Type B pancreatic cell (in vitro differentiated cells): ENCODE measurements around the gene CFAP74. TPM values are rescaled to one million over a fixed set of nuclear protein-coding genes. Genes with fewer than 3 reads are reported as not detected.

Experiments used
- DNase-seq: peaks from one replicate; pipeline ENCODE4 v3.0.0; 2021; ENCODE audit warnings: mixed read lengths; ENCODE audit not compliant: unreplicated experiment; ENCODE audit errors: extremely low spot score
- H3K27ac Mint-ChIP-seq: 2 replicates; pipeline ENCODE4 v1.8.0; 2021; ENCODE audit warnings: mild to moderate bottlenecking, mixed read lengths
- H3K27me3 Mint-ChIP-seq: 2 replicates; pipeline ENCODE4 v1.8.0; 2021; ENCODE audit warnings: mixed read lengths
- H3K36me3 Mint-ChIP-seq: 2 replicates; pipeline ENCODE4 v1.8.0; 2021; ENCODE audit warnings: mixed read lengths
- H3K4me1 Mint-ChIP-seq: one replicate; pipeline ENCODE4 v1.8.0; 2021; ENCODE audit warnings: mixed read lengths; ENCODE audit not compliant: unreplicated experiment
- H3K4me3 Mint-ChIP-seq: 2 replicates; pipeline ENCODE4 v1.8.0; 2021; ENCODE audit warnings: mild to moderate bottlenecking, mixed read lengths
- H3K9me3 Mint-ChIP-seq: 2 replicates; pipeline ENCODE4 v1.8.0; 2021; ENCODE audit warnings: mixed read lengths
- total RNA-seq: library from RNA; stranded (reverse); gene quantifications from 2 replicates; pipeline ENCODE4 v1.2.1, GENCODE V29; 2021; ENCODE audit warnings: low replicate concordance
- TF ChIP-seq, protein P1 (sequence below): fragments of 200-600 bp; sonication (generic); conservative IDR thresholded peaks from 2 replicates; pipeline ENCODE4 v1.5.0; 2021; ENCODE audit warnings: antibody characterized with exemption, mild to moderate bottlenecking

The CFAP74 gene
- total RNA-seq, 1 donor from 2014 or later, result 1.5 TPM

DNA sequence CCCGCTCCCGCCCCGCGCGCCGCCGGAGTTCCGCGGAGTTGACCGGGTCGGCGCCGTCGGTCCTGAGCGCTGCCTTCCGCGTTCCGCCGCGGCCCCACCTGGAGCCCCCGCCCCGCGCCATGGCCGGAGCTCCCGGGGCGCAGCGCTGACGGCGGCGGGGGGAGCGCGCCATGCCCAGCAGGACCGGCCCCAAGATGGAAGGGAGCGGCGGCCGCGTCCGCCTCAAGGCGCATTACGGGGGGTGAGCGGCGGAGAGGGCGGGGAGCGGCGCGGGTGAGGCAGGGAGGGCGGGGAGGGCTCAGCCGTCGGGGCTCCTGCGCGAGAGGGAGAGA lies 46.8 kb upstream of the CFAP74 start:
- H3K4me3 Mint-ChIP-seq, result no peak overlapping the region
- H3K36me3 Mint-ChIP-seq, result no peaks in the 10 kb centered on the region
- H3K4me1 Mint-ChIP-seq, result peaks cover 14% of the 10 kb centered on the region
- DNase-seq, result no peak
- no peak overlapping the region for H3K27ac Mint-ChIP-seq
- H3K9me3 Mint-ChIP-seq, result no peaks in the 10 kb centered on the region
- TF ChIP-seq, protein P1, sequence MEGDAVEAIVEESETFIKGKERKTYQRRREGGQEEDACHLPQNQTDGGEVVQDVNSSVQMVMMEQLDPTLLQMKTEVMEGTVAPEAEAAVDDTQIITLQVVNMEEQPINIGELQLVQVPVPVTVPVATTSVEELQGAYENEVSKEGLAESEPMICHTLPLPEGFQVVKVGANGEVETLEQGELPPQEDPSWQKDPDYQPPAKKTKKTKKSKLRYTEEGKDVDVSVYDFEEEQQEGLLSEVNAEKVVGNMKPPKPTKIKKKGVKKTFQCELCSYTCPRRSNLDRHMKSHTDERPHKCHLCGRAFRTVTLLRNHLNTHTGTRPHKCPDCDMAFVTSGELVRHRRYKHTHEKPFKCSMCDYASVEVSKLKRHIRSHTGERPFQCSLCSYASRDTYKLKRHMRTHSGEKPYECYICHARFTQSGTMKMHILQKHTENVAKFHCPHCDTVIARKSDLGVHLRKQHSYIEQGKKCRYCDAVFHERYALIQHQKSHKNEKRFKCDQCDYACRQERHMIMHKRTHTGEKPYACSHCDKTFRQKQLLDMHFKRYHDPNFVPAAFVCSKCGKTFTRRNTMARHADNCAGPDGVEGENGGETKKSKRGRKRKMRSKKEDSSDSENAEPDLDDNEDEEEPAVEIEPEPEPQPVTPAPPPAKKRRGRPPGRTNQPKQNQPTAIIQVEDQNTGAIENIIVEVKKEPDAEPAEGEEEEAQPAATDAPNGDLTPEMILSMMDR, result no peak
- peaks cover 36% of the 10 kb centered on the region for H3K27me3 Mint-ChIP-seq

DNA sequence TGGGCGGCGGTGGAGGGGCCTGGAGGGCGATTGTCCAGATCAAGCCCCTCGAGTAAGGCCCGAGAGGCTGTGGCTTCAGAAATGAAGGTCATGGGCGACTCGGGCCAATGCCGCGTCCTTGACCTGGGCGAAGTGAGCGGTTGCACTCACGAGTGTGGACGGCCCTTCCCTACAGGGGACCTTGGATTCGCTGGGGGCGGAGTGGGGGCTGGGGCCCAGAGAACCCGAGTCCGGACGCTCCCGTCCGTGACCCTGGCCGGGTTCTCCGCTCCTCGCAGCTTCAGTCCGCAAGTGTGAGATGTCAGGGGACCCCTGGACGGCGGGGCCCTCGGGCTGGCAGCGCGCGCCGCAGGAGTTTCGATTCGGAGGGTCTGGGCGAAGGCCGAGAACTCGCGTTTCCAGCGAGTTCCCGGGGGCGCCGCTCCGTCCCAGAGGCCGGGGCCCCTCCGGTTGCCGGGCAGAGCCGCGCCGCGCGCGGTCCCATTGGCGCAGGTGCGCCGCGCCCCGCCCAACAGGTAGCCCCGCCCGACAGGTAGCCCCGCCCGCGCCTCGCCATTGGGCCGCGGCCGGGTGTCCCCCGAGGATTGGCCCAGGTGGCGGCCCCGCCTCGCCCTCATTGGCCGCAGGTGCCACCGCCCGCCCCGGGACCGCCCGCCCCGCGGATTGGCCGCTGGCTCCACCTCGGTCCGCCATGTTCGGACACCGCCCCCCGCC lies 46.3 kb upstream of the CFAP74 start, which contains the start of gene PRKCZ:
Gene PRKCZ (plus strand): TSS at position 694 of the 714 bp plus-strand sequence. CDS start 220 bp downstream, outside the sequence.
- Mint-ChIP-seq H3K27ac (peak within 1 kb of the TSS; percentile 89), H3K4me1 (peaks cover 16% of the 10 kb centered on the region), H3K36me3 (no peaks in the 10 kb centered on the region), H3K4me3 (peak within 1 kb of the TSS; percentile 88), H3K27me3 (peaks cover 37% of the 10 kb centered on the region), H3K9me3 (no peaks in the 10 kb centered on the region)
- TF ChIP-seq, protein P1, result no peak
- DNase-seq, result peak; percentile 94

DNA sequence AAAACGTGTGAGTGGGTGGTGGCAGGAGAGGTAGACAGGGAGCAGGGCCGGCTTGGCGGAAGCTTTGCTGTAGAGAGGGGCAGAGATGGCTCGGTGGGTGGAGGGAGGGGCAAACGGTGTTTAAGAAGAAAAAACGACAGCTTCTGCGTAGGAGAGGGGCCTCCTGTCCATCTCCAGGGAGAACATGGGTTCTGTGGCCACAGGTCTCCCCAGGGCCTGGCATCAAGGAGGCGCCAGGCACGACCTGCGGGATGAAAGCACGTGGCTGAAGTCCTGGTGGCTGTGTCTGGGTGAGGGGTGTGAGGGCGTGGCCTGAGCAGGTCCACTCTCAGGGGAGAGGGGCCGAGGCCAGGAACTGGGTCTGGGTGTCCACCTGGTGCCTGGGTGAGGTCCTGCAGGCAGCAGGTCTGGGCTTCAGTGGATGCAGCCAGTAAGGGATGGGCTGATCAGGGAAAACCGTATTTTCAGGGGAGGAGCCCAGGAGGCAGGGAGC lies 45.7 kb upstream of the CFAP74 start:
- TF ChIP-seq, protein P1, result peak; percentile 61
- no peak for DNase-seq
- Mint-ChIP-seq H3K27me3 (peaks cover 37% of the 10 kb centered on the region), H3K4me1 (peaks cover 16% of the 10 kb centered on the region), H3K27ac (peak overlapping the region; percentile 89), H3K9me3 (no peaks in the 10 kb centered on the region), H3K4me3 (peak overlapping the region; percentile 88), H3K36me3 (no peaks in the 10 kb centered on the region)

DNA sequence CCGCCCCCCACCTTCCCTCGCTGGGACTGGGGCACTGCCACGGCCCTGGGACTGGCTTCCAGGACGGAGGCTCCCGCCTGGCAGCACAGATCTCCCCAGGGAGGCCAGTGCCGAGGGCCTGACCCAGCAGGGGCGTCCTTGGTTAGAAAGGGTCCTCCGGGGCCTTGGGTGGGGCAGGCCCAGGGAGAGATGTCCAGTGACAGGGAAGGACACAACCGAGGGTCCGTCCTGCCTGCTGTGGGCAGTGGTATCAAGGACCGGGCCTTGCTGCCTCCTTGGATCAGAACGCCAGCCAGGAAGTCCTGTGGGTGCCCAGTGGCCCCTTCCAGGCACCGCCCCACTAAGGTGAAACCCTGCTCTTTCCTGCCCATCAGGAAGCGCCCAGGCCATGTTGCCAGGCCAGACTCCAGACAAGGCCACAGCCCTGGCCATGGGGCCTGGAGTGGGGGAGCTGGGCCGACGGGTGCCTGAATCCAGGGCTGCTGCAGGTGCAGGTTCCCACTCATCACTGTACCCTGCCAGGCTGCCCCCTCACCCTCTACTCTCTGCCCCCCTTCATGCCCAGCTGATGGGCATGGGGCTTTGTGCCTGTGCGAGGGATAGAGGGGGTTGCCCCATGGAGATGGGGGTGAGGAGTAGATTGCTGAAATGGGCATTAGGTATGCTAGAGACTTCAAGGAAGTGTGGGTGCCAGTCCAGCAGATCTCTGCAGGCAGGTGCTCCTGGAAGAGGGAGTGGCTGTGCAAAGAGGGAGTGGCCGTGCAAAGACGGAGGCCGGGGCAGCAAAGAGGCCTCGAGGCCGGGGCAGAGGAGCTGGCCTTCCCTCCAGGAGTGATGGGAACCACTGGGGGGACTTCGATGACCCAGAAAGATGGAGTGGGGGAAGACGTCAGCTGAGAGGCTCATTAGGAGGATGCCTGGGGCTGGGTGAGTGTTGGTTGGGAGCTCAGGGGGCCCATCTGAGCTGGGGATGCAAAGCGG lies 44.5 kb upstream of the CFAP74 start:
- TF ChIP-seq, protein P1, result no peak
- peaks cover 16% of the 10 kb centered on the region for H3K4me1 Mint-ChIP-seq
- H3K27me3 Mint-ChIP-seq, result peaks cover 42% of the 10 kb centered on the region
- no peaks in the 10 kb centered on the region for H3K9me3 Mint-ChIP-seq
- no peaks in the 10 kb centered on the region for H3K36me3 Mint-ChIP-seq
- no peak for DNase-seq
- peak overlapping the region; percentile 74 for H3K27ac Mint-ChIP-seq
- peak overlapping the region; percentile 82 for H3K4me3 Mint-ChIP-seq

DNA sequence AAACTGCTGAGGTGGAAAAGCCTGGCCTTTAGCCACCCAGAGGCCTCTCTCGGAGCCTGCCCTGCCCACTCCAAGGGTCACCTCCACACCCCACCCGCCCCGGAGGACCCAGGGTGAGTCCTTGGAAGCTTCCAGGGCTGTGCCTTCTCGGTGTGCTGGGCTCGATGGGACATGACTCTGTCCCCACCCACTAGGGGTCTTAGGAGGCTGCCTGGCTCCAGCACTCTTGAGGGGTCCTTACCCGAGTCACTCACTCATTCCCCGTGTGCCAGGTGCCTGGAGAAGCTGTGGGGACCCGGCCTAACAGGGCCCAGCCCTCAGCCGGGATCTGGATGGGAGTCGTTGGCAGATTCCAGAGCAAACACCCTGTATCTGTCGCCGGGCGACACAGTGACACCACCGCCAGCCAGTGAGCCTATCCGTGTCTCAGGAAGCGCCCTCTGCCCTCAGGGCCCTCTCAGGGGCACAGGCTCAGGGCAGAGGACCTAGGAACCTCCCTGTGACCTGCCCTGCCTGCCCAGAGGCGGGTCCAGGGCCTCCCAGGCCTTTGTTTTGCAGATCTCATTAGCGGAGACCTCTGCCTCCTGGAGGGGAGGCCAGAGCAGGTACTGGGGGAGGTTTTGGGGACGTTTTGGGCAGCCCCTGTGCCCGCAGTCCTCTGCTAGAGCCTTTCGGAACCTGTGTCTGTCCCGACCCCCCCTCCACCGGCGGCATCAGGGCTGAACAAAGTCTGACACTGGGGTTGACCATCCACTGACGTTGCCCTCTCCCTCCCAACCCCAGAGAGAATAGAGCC lies 43.6 kb upstream of the CFAP74 start:
- Mint-ChIP-seq H3K4me3 (peak overlapping the region; percentile 31), H3K27ac (no peak overlapping the region), H3K27me3 (peaks cover 36% of the 10 kb centered on the region), H3K36me3 (no peaks in the 10 kb centered on the region), H3K9me3 (no peaks in the 10 kb centered on the region), H3K4me1 (peaks cover 13% of the 10 kb centered on the region)
- TF ChIP-seq, protein P1, result no peak
- no peak for DNase-seq
